GM12865 (cell line): ENCODE measurements around the gene ADGRV1.

Experiments used
- DNase-seq: peaks from one replicate; pipeline ENCODE4 v3.0.0; 2010; ENCODE audit warnings: low read depth
- H3K4me3 ChIP-seq: 2 replicates; pipeline ENCODE4 v1.5.1; 2011; ENCODE audit warnings: mild to moderate bottlenecking, low read depth, low read length, control low read depth
- TF ChIP-seq, protein P1 (sequence below): IDR thresholded peaks from 2 replicates; pipeline ENCODE4 v1.5.1; 2011; ENCODE audit warnings: low read length, control low read depth, low read depth, inconsistent platforms; ENCODE audit not compliant: insufficient read depth; ENCODE audit errors: missing control alignments

ADGRV1 gene

GRCh38 chr5:91018200-91018599 is 459.6 kb downstream of the ADGRV1 start:
- no peak overlapping the region for H3K4me3 ChIP-seq
- TF ChIP-seq, protein P1, sequence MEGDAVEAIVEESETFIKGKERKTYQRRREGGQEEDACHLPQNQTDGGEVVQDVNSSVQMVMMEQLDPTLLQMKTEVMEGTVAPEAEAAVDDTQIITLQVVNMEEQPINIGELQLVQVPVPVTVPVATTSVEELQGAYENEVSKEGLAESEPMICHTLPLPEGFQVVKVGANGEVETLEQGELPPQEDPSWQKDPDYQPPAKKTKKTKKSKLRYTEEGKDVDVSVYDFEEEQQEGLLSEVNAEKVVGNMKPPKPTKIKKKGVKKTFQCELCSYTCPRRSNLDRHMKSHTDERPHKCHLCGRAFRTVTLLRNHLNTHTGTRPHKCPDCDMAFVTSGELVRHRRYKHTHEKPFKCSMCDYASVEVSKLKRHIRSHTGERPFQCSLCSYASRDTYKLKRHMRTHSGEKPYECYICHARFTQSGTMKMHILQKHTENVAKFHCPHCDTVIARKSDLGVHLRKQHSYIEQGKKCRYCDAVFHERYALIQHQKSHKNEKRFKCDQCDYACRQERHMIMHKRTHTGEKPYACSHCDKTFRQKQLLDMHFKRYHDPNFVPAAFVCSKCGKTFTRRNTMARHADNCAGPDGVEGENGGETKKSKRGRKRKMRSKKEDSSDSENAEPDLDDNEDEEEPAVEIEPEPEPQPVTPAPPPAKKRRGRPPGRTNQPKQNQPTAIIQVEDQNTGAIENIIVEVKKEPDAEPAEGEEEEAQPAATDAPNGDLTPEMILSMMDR, result no peak
- DNase-seq, result no peak

DNA sequence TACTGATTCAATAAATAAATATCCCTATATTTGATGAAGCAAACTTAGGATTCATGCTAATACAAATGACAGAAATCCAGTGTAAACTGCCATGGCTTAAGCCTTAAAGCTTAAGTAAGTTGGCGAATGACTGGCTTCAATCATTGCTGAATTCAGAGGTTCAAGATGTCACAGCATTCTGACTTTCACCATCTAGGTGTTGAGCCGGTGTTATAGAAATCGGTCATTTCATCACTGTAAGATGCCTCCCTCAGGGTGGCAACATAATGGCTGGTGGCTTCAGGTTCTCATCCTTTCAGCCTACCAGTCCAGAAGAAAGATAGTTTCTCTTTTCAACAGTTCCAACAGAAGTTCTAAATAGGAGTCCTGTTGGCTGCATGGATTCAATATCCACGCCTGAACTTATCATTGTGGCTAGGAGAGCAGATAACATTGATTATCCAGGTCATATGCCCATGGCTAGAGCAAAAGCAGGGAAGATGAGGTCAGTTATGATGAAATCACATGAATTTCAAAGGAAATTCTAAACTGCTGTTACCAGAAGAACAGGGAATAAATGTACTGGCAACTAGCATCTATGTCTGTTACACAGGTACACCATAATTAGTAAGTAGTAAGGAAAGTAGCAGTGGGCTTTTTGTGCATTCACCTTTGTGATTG is 460.2 kb downstream of the ADGRV1 start:
- TF ChIP-seq, protein P1, result no peak
- H3K4me3 ChIP-seq, result no peak overlapping the region
- no peak for DNase-seq

GRCh38 chr5:91020065-91020800 is 461.6 kb downstream of the ADGRV1 start:
- TF ChIP-seq, protein P1, result no peak
- DNase-seq, result no peak
- H3K4me3 ChIP-seq, result no peak overlapping the region

DNA sequence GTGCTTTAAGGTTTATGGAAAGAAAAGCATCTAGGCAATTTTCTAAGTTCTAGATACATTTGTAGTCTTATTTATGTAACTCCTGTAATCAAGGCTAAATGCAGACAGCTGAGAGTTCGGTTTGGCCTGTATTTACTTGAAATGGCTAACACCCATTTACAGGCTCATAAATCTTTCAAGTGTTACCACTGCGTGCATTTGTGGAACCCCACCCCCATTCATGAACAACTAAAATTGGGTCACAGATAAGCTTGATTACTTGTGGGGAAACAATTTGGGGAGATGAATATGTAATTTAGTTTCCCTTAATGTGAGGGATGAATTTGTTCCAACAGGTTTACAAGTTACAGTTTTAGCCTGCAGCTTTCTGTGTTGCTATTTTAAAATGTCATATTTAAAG is 463.9 kb downstream of the ADGRV1 start:
- TF ChIP-seq, protein P1, result no peak
- no peak overlapping the region for H3K4me3 ChIP-seq
- no peak for DNase-seq

DNA sequence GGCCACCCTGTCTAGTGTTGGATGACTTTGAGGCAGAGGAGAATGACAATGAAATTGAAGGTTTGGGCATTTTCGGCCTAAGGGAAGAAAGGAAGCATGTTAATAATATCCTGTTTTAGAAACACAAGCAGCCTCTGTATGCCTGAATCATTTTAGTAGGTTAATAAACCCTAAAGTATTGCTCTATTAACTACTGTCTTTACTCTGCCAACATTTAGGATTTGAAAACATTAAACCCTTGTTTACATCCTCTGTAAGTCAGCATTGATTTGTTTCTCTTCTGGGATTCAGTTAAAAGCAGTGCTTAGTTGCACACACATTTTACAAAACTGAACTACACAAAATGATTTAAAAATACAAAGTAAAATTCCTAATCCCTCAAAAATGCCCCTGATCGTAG is 465.6 kb downstream of the ADGRV1 start:
- H3K4me3 ChIP-seq, result no peak overlapping the region
- no peak for DNase-seq
- TF ChIP-seq, protein P1, result no peak

DNA sequence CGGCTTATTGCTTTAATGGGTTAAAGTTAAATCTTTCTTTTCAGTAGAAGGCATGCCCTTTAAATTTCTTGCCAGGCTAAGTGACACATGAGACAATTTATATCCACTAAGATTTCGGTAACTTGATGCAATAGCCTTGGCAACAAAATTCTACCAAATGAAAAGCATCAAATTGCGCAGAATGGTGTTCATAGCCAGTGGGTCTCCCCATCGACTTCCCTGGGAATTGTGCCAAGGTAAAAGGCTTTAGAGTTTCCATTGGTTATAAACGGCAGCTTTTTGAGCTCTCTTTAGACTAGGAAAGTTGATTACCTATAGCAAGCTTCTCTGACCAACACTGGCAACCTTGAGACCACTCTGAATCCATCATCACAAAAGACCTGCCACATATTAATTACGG is 466.1 kb downstream of the ADGRV1 start:
- H3K4me3 ChIP-seq, result no peak overlapping the region
- TF ChIP-seq, protein P1, result no peak
- DNase-seq, result no peak
